K562 (cell line): ENCODE data around the gene CHORDC1. TPM values are rescaled to one million over a fixed set of nuclear protein-coding genes. Genes with fewer than 3 reads are reported as not detected.

ENCODE experiments used
- polyA plus RNA-seq, 8 experiments: library from polyadenylated mRNA; depleted of rRNA in 4 of 8; stranded (reverse) in 5 of 8; unstranded in 3 of 8; fragments of >200 nt; fragmentation: Nextera tagmentation in 2 of 8; fragmentation: Illumina TruSeq in 1 of 8; extraction: Ambion mirVana in 2 of 8; extraction: Trizol in 1 of 8; gene quantifications; 2 replicates each; pipeline versions ENCODE4 v1.2.1 to v1.2.3, GENCODE V29; 2011 to 2014; ENCODE audit warnings: inconsistent platforms in 1 of 8, missing spikeins in 1 of 8
- total RNA-seq, 7 experiments: library from RNA; depleted of rRNA in 6 of 7; stranded (reverse); fragments of >200 nt in 6 of 7; fragmentation: Illumina TruSeq in 2 of 7; extraction: Trizol in 2 of 7; gene quantifications; 2 replicates each; pipeline versions ENCODE4 v1.2.1 to v1.2.3, GENCODE V29; 2011 to 2021; ENCODE audit warnings: low replicate concordance in 1 of 7
- TF ChIP-seq, protein P1 (sequence below): fragments of 450-650 bp; IDR thresholded peaks from 2 replicates; pipeline ENCODE4 v1.6.1; 2016; ENCODE audit warnings: mild to moderate bottlenecking, moderate library complexity

The CHORDC1 gene
- total and polyA plus RNA-seq, 9 of the 15 experiments (the other 6 are each of a cell fraction or from before 2014, with no cell fraction given), result 68.7 to 148 (median 112) TPM

DNA sequence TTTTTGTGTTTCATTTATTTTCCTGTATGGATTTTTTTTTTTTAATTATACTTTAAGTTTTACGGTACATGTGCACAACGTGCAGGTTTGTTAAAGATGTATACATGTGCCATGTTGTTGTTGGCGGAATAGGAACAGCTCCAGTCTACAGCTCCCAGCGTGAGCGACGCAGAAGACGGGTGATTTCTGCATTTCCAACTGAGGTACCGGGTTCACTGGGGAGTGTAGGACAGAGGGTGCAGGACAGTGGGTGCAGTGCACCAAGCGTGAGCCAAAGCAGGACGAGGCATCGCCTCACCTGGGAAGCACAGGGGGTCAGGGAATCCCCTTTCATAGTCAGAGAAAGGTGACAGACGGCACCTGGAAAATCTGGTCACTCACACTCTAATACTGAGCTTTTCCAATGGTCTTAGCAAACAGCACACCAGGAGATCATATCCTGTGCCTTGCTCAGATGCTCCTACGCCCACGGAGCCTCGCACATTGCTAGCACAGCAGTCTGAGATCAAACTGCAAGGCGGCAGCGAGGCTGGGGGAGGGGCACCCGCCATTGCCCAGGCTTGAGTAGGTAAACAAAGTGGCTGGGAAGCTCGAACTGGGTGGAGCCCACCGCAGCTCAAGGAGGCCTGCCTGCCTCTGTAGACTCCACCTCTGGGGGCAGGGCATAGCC, 17.3 kb upstream of the CHORDC1 start (continued):
- TF ChIP-seq, protein P1, sequence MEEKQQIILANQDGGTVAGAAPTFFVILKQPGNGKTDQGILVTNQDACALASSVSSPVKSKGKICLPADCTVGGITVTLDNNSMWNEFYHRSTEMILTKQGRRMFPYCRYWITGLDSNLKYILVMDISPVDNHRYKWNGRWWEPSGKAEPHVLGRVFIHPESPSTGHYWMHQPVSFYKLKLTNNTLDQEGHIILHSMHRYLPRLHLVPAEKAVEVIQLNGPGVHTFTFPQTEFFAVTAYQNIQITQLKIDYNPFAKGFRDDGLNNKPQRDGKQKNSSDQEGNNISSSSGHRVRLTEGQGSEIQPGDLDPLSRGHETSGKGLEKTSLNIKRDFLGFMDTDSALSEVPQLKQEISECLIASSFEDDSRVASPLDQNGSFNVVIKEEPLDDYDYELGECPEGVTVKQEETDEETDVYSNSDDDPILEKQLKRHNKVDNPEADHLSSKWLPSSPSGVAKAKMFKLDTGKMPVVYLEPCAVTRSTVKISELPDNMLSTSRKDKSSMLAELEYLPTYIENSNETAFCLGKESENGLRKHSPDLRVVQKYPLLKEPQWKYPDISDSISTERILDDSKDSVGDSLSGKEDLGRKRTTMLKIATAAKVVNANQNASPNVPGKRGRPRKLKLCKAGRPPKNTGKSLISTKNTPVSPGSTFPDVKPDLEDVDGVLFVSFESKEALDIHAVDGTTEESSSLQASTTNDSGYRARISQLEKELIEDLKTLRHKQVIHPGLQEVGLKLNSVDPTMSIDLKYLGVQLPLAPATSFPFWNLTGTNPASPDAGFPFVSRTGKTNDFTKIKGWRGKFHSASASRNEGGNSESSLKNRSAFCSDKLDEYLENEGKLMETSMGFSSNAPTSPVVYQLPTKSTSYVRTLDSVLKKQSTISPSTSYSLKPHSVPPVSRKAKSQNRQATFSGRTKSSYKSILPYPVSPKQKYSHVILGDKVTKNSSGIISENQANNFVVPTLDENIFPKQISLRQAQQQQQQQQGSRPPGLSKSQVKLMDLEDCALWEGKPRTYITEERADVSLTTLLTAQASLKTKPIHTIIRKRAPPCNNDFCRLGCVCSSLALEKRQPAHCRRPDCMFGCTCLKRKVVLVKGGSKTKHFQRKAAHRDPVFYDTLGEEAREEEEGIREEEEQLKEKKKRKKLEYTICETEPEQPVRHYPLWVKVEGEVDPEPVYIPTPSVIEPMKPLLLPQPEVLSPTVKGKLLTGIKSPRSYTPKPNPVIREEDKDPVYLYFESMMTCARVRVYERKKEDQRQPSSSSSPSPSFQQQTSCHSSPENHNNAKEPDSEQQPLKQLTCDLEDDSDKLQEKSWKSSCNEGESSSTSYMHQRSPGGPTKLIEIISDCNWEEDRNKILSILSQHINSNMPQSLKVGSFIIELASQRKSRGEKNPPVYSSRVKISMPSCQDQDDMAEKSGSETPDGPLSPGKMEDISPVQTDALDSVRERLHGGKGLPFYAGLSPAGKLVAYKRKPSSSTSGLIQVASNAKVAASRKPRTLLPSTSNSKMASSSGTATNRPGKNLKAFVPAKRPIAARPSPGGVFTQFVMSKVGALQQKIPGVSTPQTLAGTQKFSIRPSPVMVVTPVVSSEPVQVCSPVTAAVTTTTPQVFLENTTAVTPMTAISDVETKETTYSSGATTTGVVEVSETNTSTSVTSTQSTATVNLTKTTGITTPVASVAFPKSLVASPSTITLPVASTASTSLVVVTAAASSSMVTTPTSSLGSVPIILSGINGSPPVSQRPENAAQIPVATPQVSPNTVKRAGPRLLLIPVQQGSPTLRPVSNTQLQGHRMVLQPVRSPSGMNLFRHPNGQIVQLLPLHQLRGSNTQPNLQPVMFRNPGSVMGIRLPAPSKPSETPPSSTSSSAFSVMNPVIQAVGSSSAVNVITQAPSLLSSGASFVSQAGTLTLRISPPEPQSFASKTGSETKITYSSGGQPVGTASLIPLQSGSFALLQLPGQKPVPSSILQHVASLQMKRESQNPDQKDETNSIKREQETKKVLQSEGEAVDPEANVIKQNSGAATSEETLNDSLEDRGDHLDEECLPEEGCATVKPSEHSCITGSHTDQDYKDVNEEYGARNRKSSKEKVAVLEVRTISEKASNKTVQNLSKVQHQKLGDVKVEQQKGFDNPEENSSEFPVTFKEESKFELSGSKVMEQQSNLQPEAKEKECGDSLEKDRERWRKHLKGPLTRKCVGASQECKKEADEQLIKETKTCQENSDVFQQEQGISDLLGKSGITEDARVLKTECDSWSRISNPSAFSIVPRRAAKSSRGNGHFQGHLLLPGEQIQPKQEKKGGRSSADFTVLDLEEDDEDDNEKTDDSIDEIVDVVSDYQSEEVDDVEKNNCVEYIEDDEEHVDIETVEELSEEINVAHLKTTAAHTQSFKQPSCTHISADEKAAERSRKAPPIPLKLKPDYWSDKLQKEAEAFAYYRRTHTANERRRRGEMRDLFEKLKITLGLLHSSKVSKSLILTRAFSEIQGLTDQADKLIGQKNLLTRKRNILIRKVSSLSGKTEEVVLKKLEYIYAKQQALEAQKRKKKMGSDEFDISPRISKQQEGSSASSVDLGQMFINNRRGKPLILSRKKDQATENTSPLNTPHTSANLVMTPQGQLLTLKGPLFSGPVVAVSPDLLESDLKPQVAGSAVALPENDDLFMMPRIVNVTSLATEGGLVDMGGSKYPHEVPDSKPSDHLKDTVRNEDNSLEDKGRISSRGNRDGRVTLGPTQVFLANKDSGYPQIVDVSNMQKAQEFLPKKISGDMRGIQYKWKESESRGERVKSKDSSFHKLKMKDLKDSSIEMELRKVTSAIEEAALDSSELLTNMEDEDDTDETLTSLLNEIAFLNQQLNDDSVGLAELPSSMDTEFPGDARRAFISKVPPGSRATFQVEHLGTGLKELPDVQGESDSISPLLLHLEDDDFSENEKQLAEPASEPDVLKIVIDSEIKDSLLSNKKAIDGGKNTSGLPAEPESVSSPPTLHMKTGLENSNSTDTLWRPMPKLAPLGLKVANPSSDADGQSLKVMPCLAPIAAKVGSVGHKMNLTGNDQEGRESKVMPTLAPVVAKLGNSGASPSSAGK, result peak; percentile 73
